Endothelial cell (in vitro differentiated cells): ENCODE measurements around the gene PINK1. TPM values are rescaled to one million over a fixed set of nuclear protein-coding genes. Genes with fewer than 3 reads are reported as not detected.

Experiments used
- DNase-seq: peaks from one replicate; pipeline ENCODE4 v3.0.0; 2021; ENCODE audit warnings: low spot score
- H3K27ac Mint-ChIP-seq: one replicate; pipeline ENCODE4 v1.8.0; 2021; ENCODE audit warnings: mixed read lengths, inconsistent platforms; ENCODE audit not compliant: unreplicated experiment
- H3K27me3 Mint-ChIP-seq: one replicate; pipeline ENCODE4 v1.8.0; 2021; ENCODE audit warnings: mild to moderate bottlenecking, moderate library complexity, mixed read lengths, inconsistent platforms; ENCODE audit not compliant: unreplicated experiment
- H3K36me3 Mint-ChIP-seq: one replicate; pipeline ENCODE4 v1.8.0; 2021; ENCODE audit warnings: mild to moderate bottlenecking, low read depth, mixed read lengths, inconsistent platforms; ENCODE audit not compliant: unreplicated experiment
- H3K4me1 Mint-ChIP-seq: one replicate; pipeline ENCODE4 v1.8.0; 2021; ENCODE audit warnings: mild to moderate bottlenecking, mixed read lengths, inconsistent platforms; ENCODE audit not compliant: unreplicated experiment
- H3K4me3 Mint-ChIP-seq: one replicate; pipeline ENCODE4 v1.8.0; 2021; ENCODE audit warnings: mild to moderate bottlenecking, mixed read lengths, inconsistent platforms; ENCODE audit not compliant: unreplicated experiment
- H3K9me3 Mint-ChIP-seq: one replicate; pipeline ENCODE4 v1.8.0; 2021; ENCODE audit warnings: mixed read lengths, inconsistent platforms; ENCODE audit not compliant: unreplicated experiment
- CTCF ChIP-seq: fragments of 200-600 bp; sonication (generic); IDR thresholded peaks from one replicate; pipeline ENCODE4 v1.5.0; 2021; ENCODE audit warnings: antibody characterized with exemption; ENCODE audit not compliant: unreplicated experiment
- total RNA-seq: library from RNA; stranded (reverse); fragmentation: NEBNext Ultra II Directional; extraction: Animal tissue kit (Norgen Biotek cat#: 25700); gene quantifications from one replicate; pipeline ENCODE4 v1.2.1, GENCODE V29; 2021; ENCODE audit not compliant: unreplicated experiment

The PINK1 gene
- total RNA-seq, 1 donor from 2014 or later, result 40.0 TPM

- peaks cover 4% of the 10 kb centered on the region for H3K36me3 Mint-ChIP-seq
Observed at GRCh38 chr1:20663969-20664715, 30.9 kb downstream of the PINK1 start.

GRCh38 chr1:20665726-20666125 is 32.5 kb downstream of the PINK1 start:
- H3K36me3 Mint-ChIP-seq, result no peaks in the 10 kb centered on the region
- peaks cover 9% of the 10 kb centered on the region for H3K27me3 Mint-ChIP-seq
- H3K4me3 Mint-ChIP-seq, result no peak overlapping the region
- no peak for TF ChIP-seq CTCF
- peaks cover 12% of the 10 kb centered on the region for H3K4me1 Mint-ChIP-seq
- DNase-seq, result no peak
- H3K9me3 Mint-ChIP-seq, result no peaks in the 10 kb centered on the region
- no peak overlapping the region for H3K27ac Mint-ChIP-seq

More at GRCh38 chr1:20663969-20664715, 30.9 kb downstream of the PINK1 start:
- Mint-ChIP-seq H3K9me3 (no peaks in the 10 kb centered on the region), H3K27me3 (peaks cover 5% of the 10 kb centered on the region), H3K4me1 (peaks cover 26% of the 10 kb centered on the region), H3K27ac (peak overlapping the region; percentile 9), H3K4me3 (no peak overlapping the region)
- no peak for DNase-seq
- TF ChIP-seq CTCF, result no peak

- H3K27ac Mint-ChIP-seq, result no peak overlapping the region
- no peaks in the 10 kb centered on the region for H3K36me3 Mint-ChIP-seq
Observed at GRCh38 chr1:20666146-20666545, 32.9 kb downstream of the PINK1 start.

DNA sequence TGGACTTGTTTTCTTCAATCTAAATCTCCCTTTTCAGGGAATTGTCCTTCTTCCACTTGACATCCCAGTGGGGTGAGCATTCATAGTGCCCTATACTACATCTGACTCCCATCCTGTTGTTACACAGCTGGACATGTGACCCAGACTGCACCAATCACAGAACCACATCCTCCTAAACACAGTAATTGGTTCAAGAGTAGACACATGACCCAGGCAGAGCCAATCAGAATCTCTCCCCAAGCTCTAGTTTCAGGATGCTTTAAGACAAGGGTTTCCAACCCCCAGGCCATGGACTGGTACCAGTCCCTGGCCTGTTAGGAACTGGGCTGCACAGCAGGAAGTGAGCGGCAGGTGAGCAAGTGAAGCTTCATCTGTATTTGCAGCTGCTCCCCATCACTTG is 33.5 kb downstream of the PINK1 start:
- DNase-seq, result no peak
- Mint-ChIP-seq H3K4me1 (peaks cover 10% of the 10 kb centered on the region), H3K9me3 (no peaks in the 10 kb centered on the region), H3K4me3 (no peak overlapping the region), H3K27me3 (peaks cover 9% of the 10 kb centered on the region), H3K27ac (no peak overlapping the region), H3K36me3 (no peaks in the 10 kb centered on the region)
- TF ChIP-seq CTCF, result no peak

More at GRCh38 chr1:20666146-20666545, 32.9 kb downstream of the PINK1 start:
- no peak for TF ChIP-seq CTCF
- Mint-ChIP-seq H3K27me3 (peaks cover 9% of the 10 kb centered on the region), H3K4me3 (no peak overlapping the region), H3K9me3 (no peaks in the 10 kb centered on the region), H3K4me1 (peaks cover 11% of the 10 kb centered on the region)
- no peak for DNase-seq

- peaks cover 6% of the 10 kb centered on the region for H3K27me3 Mint-ChIP-seq
- no peaks in the 10 kb centered on the region for H3K36me3 Mint-ChIP-seq
- H3K9me3 Mint-ChIP-seq, result no peaks in the 10 kb centered on the region
- no peak for TF ChIP-seq CTCF
- no peak overlapping the region for H3K27ac Mint-ChIP-seq
- no peaks in the 10 kb centered on the region for H3K4me1 Mint-ChIP-seq
- no peak overlapping the region for H3K4me3 Mint-ChIP-seq
- no peak for DNase-seq
Observed at GRCh38 chr1:20668581-20668980, 35.3 kb downstream of the PINK1 start.
